H9 (cell line): Measurements from ENCODE around the gene KIAA0513. TPM values are rescaled to one million over a fixed set of nuclear protein-coding genes. Genes with fewer than 3 reads are reported as not detected.

Experiments
- DNase-seq: peaks from one replicate; pipeline ENCODE4 v3.0.0-alpha.2; 2017
- H2AFZ ChIP-seq: one replicate; pipeline ENCODE4 v1.6.1; 2013; ENCODE audit warnings: mild to moderate bottlenecking, low read length, control low read depth, moderate library complexity
- H2AK5ac ChIP-seq: 2 replicates; pipeline ENCODE4 v1.6.1; 2013; ENCODE audit warnings: low read length, control low read depth, mixed read lengths; ENCODE audit not compliant: insufficient read length
- H2BK120ac ChIP-seq: one replicate; pipeline ENCODE4 v1.6.1; 2013; ENCODE audit warnings: low read depth, mild to moderate bottlenecking, low read length, control low read depth, inconsistent platforms; ENCODE audit not compliant: poor library complexity, severe bottlenecking
- H2BK12ac ChIP-seq: 2 replicates; pipeline ENCODE4 v1.6.1; 2013; ENCODE audit warnings: low read length, control low read depth, mixed read lengths, low read depth; ENCODE audit not compliant: insufficient read length
- H2BK15ac ChIP-seq: 2 replicates; pipeline ENCODE4 v1.6.1; 2013; ENCODE audit warnings: low read depth, low read length, control low read depth
- H2BK20ac ChIP-seq: one replicate; pipeline ENCODE4 v1.6.1; 2013; ENCODE audit warnings: low read depth, mild to moderate bottlenecking, low read length, control low read depth, inconsistent platforms; ENCODE audit not compliant: poor library complexity, severe bottlenecking
- H2BK5ac ChIP-seq: 2 replicates; pipeline ENCODE4 v1.6.1; 2013; ENCODE audit warnings: low read length, control low read depth, mixed read lengths; ENCODE audit not compliant: insufficient read length
- H3K14ac ChIP-seq: 2 replicates; pipeline ENCODE4 v1.6.1; 2013; ENCODE audit warnings: low read length, control low read depth; ENCODE audit not compliant: insufficient read depth
- H3K18ac ChIP-seq: 2 replicates; pipeline ENCODE4 v1.6.1; 2013; ENCODE audit warnings: low read depth, mild to moderate bottlenecking, mixed read lengths, low read length, control low read depth; ENCODE audit not compliant: insufficient read length
- H3K23ac ChIP-seq: 2 replicates; pipeline ENCODE4 v1.6.1; 2013; ENCODE audit warnings: low read length, control low read depth, mixed read lengths, low read depth; ENCODE audit not compliant: insufficient read length
- H3K23me2 ChIP-seq: 2 replicates; pipeline ENCODE4 v1.6.1; 2013; ENCODE audit warnings: low read depth, mild to moderate bottlenecking, mixed read lengths, low read length, control low read depth; ENCODE audit not compliant: insufficient read length, poor library complexity, severe bottlenecking
- H3K27ac ChIP-seq: 2 replicates; pipeline ENCODE4 v1.5.1; 2013; ENCODE audit warnings: low read length, control low read depth, mixed read lengths, low read depth; ENCODE audit not compliant: insufficient read length
- H3K27me3 ChIP-seq: 2 replicates; pipeline ENCODE4 v1.6.1; 2013; ENCODE audit warnings: low read length, control low read depth, inconsistent platforms; ENCODE audit not compliant: insufficient read depth
- H3K4ac ChIP-seq: 2 replicates; pipeline ENCODE4 v1.6.1; 2013; ENCODE audit warnings: low read depth, mild to moderate bottlenecking, control low read depth, inconsistent platforms, low read length, moderate library complexity
- H3K4me1 ChIP-seq: 2 replicates; pipeline ENCODE4 v1.6.1; 2013; ENCODE audit warnings: low read length, control low read depth, inconsistent platforms; ENCODE audit not compliant: insufficient read depth
- H3K4me2 ChIP-seq: 2 replicates; pipeline ENCODE4 v1.6.1; 2013; ENCODE audit warnings: low read length, control low read depth, mixed read lengths; ENCODE audit not compliant: insufficient read length, insufficient read depth
- H3K56ac ChIP-seq: 2 replicates; pipeline ENCODE4 v1.6.1; 2013; ENCODE audit warnings: low read depth, mild to moderate bottlenecking, mixed read lengths, low read length, control low read depth; ENCODE audit not compliant: insufficient read length
- H3K79me1 ChIP-seq: 2 replicates; pipeline ENCODE4 v1.6.1; 2013; ENCODE audit warnings: low read depth, mild to moderate bottlenecking, moderate library complexity, low read length, control low read depth, inconsistent platforms; ENCODE audit not compliant: insufficient read depth, poor library complexity, severe bottlenecking
- H3K79me2 ChIP-seq: 2 replicates; pipeline ENCODE4 v1.6.1; 2013; ENCODE audit warnings: low read length, control low read depth, inconsistent platforms; ENCODE audit not compliant: insufficient read depth
- H3K9ac ChIP-seq: 2 replicates; pipeline ENCODE4 v1.6.1; 2013; ENCODE audit warnings: low read length, control low read depth, mixed read lengths; ENCODE audit not compliant: insufficient read length; ENCODE audit errors: extremely low read depth
- H3K9me3 ChIP-seq: one replicate; pipeline ENCODE4 v1.6.1; 2013; ENCODE audit warnings: low read depth, low read length, inconsistent platforms; ENCODE audit not compliant: control insufficient read depth
- H3T11ph ChIP-seq: one replicate; pipeline ENCODE4 v1.6.1; 2013; ENCODE audit warnings: mild to moderate bottlenecking, low read length, control low read depth, inconsistent platforms
- H4K20me1 ChIP-seq: one replicate; pipeline ENCODE4 v1.6.1; 2013; ENCODE audit not compliant: control insufficient read depth, insufficient read length, insufficient read depth
- H4K5ac ChIP-seq: 2 replicates; pipeline ENCODE4 v1.6.1; 2013; ENCODE audit warnings: low read depth, mild to moderate bottlenecking, mixed read lengths, low read length, control low read depth; ENCODE audit not compliant: insufficient read length
- H4K8ac ChIP-seq: replicated peaks from 2 replicates; pipeline ENCODE4 v1.6.1; 2013; ENCODE audit warnings: low read length, control low read depth, mixed read lengths, low read depth; ENCODE audit not compliant: insufficient read length
- H4K91ac ChIP-seq: 2 replicates; pipeline ENCODE4 v1.6.1; 2013; ENCODE audit warnings: low read depth, mild to moderate bottlenecking, moderate library complexity, mixed read lengths, low read length, control low read depth; ENCODE audit not compliant: insufficient read length
- H3K27ac Mint-ChIP-seq, 3 experiments: 2 replicates in 2 of 3; 3 replicates in 1 of 3; pipeline ENCODE4 v1.8.0; 2020 to 2021; ENCODE audit warnings: mixed read lengths in 3 of 3, mild to moderate bottlenecking in 1 of 3, moderate library complexity in 1 of 3
- H3K27me3 Mint-ChIP-seq: 2 replicates; pipeline ENCODE4 v1.8.0; 2021; ENCODE audit warnings: low read depth, mild to moderate bottlenecking, moderate library complexity, mixed read lengths
- H3K36me3 Mint-ChIP-seq, 3 experiments: 2 replicates in 2 of 3; 3 replicates in 1 of 3; pipeline ENCODE4 v1.8.0; 2020 to 2021; ENCODE audit warnings: low read depth in 3 of 3, mixed read lengths in 3 of 3; ENCODE audit not compliant: insufficient read depth in 1 of 3
- H3K4me1 Mint-ChIP-seq, 2 experiments: 2 replicates each; pipeline ENCODE4 v1.8.0; 2020; ENCODE audit warnings: mixed read lengths in 2 of 2
- H3K4me3 Mint-ChIP-seq, 2 experiments: 2 replicates in 1 of 2; 3 replicates in 1 of 2; pipeline ENCODE4 v1.8.0; 2020 to 2021; ENCODE audit warnings: mild to moderate bottlenecking in 2 of 2, mixed read lengths in 2 of 2, moderate library complexity in 1 of 2
- H3K9me3 Mint-ChIP-seq, 2 experiments: 2 replicates in 1 of 2; 3 replicates in 1 of 2; pipeline ENCODE4 v1.8.0; 2020; ENCODE audit warnings: mild to moderate bottlenecking in 2 of 2, mixed read lengths in 2 of 2, moderate library complexity in 1 of 2
- WGBS: extraction: QIAGEN DNeasy Blood & Tissue Kit; methylation state at CpG from one replicate; pipeline ENCODE4 v1.1.7; 2013; ENCODE audit warnings: missing lambda C conversion rate, low lambda C conversion rate, mixed read lengths; ENCODE audit not compliant: insufficient read length; ENCODE audit errors: extremely low coverage; 5-methylcytosine and 5-hydroxymethylcytosine counted together
- total RNA-seq: library from RNA; stranded (reverse); gene quantifications from 2 replicates; pipeline ENCODE4 v1.2.1, GENCODE V29; 2021
- TF ChIP-seq, protein P1 (sequence below): fragments of 200-600 bp; sonication (generic); conservative IDR thresholded peaks from 3 replicates; pipeline ENCODE4 v1.8.0; 2021; ENCODE audit warnings: antibody characterized with exemption, mild to moderate bottlenecking

Gene KIAA0513
- total RNA-seq, 1 experiment from 2014 or later, result 4.7 TPM

- Histone ChIP-seq H3T11ph (no peak overlapping the region), H2BK20ac (no peak overlapping the region), H3K23me2 (no peaks in the 10 kb centered on the region), H4K20me1 (no peaks in the 10 kb centered on the region), H2BK12ac (no peak overlapping the region), H3K4me1 (no peaks in the 10 kb centered on the region), H3K79me1 (no peaks in the 10 kb centered on the region), H3K4ac (no peak overlapping the region), H4K8ac (no peak overlapping the region), H3K23ac (no peak overlapping the region), H2AK5ac (no peak overlapping the region), H4K91ac (no peak overlapping the region), H4K5ac (no peak overlapping the region), H3K27me3 (no peaks in the 10 kb centered on the region; the same call in 1 of the 2 replicates), H2BK5ac (no peak overlapping the region), H3K9ac (no peak overlapping the region), H3K4me2 (no peak overlapping the region), H3K56ac (no peak overlapping the region), H3K79me2 (no peaks in the 10 kb centered on the region), H3K9me3 (no peaks in the 10 kb centered on the region), H3K14ac (no peak overlapping the region), H3K18ac (no peak overlapping the region), H3K27ac (no peak overlapping the region), H2BK120ac (no peak overlapping the region), H2AFZ (no peak overlapping the region), H2BK15ac (no peak overlapping the region)
- Mint-ChIP-seq H3K4me1 (peaks cover 17 to 21% of the 10 kb centered on the region in 2 experiments), H3K27me3 (peaks cover 26% of the 10 kb centered on the region), H3K36me3 (peaks cover 0 to 8% (median 1%) of the 10 kb centered on the region in 3 experiments; a peak in 3 of 7 replicates), H3K9me3 (no peaks in the 10 kb centered on the region), H3K27ac (no peak overlapping the region; a peak in 1 of 7 replicates), H3K4me3 (no peak overlapping the region)
- TF ChIP-seq, protein P1, sequence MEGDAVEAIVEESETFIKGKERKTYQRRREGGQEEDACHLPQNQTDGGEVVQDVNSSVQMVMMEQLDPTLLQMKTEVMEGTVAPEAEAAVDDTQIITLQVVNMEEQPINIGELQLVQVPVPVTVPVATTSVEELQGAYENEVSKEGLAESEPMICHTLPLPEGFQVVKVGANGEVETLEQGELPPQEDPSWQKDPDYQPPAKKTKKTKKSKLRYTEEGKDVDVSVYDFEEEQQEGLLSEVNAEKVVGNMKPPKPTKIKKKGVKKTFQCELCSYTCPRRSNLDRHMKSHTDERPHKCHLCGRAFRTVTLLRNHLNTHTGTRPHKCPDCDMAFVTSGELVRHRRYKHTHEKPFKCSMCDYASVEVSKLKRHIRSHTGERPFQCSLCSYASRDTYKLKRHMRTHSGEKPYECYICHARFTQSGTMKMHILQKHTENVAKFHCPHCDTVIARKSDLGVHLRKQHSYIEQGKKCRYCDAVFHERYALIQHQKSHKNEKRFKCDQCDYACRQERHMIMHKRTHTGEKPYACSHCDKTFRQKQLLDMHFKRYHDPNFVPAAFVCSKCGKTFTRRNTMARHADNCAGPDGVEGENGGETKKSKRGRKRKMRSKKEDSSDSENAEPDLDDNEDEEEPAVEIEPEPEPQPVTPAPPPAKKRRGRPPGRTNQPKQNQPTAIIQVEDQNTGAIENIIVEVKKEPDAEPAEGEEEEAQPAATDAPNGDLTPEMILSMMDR, result no peak
- no peak for DNase-seq
- no CpG with 5 or more reads among the region's 8 CpGs for WGBS
Observed at GRCh38 chr16:85072076-85072860, 44.7 kb downstream of the KIAA0513 start.
